ENCODE measurements around the gene HNRNPF.
A peak's percentile ranks its signal among the peaks of the same experiment; 100 is the strongest.

- TF ChIP-seq, protein P1, sequence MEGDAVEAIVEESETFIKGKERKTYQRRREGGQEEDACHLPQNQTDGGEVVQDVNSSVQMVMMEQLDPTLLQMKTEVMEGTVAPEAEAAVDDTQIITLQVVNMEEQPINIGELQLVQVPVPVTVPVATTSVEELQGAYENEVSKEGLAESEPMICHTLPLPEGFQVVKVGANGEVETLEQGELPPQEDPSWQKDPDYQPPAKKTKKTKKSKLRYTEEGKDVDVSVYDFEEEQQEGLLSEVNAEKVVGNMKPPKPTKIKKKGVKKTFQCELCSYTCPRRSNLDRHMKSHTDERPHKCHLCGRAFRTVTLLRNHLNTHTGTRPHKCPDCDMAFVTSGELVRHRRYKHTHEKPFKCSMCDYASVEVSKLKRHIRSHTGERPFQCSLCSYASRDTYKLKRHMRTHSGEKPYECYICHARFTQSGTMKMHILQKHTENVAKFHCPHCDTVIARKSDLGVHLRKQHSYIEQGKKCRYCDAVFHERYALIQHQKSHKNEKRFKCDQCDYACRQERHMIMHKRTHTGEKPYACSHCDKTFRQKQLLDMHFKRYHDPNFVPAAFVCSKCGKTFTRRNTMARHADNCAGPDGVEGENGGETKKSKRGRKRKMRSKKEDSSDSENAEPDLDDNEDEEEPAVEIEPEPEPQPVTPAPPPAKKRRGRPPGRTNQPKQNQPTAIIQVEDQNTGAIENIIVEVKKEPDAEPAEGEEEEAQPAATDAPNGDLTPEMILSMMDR (IDR thresholded peaks at IDR 0.05; ENCODE audit: control extremely low read depth in 1 of 3, insufficient read depth in 1 of 3, low read depth in 1 of 3, low read length in 3 of 3): peak in 1 of 3 experiments; percentile 57; a peak in 1 of 4 replicates
- TF ChIP-seq RFX5 (IDR thresholded peaks at IDR 0.05; ENCODE audit: borderline replicate concordance, low read depth, low read length) (no peak), CHD1 (IDR thresholded peaks at IDR 0.05; ENCODE audit: low read depth, low read length) (no peak), NANOG (IDR thresholded peaks at IDR 0.05; ENCODE audit: insufficient read depth, low read depth, low read length, poor library complexity, severe bottlenecking) (no peak), ZNF274 (IDR thresholded peaks at IDR 0.05; ENCODE audit: borderline replicate concordance, extremely low read depth, low read length) (no peak), POU5F1 (IDR thresholded peaks at IDR 0.05; ENCODE audit: low read depth, low read length) (no peak), GTF2F1 (IDR thresholded peaks at IDR 0.05; ENCODE audit: borderline replicate concordance, low read depth, low read length) (no peak), MAX (IDR thresholded peaks at IDR 0.05) (peak; percentile 55; the same call in 1 of the 2 replicates)
These were observed 70.9 kb downstream of the HNRNPF start for GRCh38 chr10:43338117-43338516.

All from H1 (cell line).